HEK293 (cell line): ENCODE results near the gene NUDT3.

Experiments
- CTCF ChIA-PET: fragments of 350-600 bp; formaldehyde crosslinking; extraction: SDS; loops from one replicate; lab custom pipeline; 2021; ENCODE audit warnings: antibody characterized with exemption; lab: Yijun Ruan, JAX
- POLR2A ChIA-PET: fragments of 300-600 bp; formaldehyde crosslinking; extraction: SDS; loops from one replicate; lab custom pipeline; 2020; ENCODE audit warnings: antibody characterized with exemption, inconsistent platforms; lab: Yijun Ruan, JAX
- H3K27ac ChIP-seq: fragments of 200-500 bp; sonication (Bioruptor generic); 2 replicates; pipeline ENCODE4 v1.5.1; 2014; ENCODE audit warnings: low read depth, low read length, control low read depth, inconsistent platforms; ENCODE audit errors: extremely low read depth
- H3K36me3 ChIP-seq, 2 experiments: fragments of 200-500 bp in 1 of 2; sonication (Bioruptor generic) in 1 of 2; 1 replicate in 1 of 2; 2 replicates in 1 of 2; pipeline ENCODE4 v1.5.1; 2014 to 2017; ENCODE audit warnings: inconsistent platforms in 2 of 2, low read length in 2 of 2; ENCODE audit not compliant: control insufficient read depth in 2 of 2, insufficient read depth in 1 of 2
- H3K4me1 ChIP-seq: fragments of 200-500 bp; sonication (Bioruptor generic); 2 replicates; pipeline ENCODE4 v1.5.1; 2014; ENCODE audit warnings: mild to moderate bottlenecking, low read length, inconsistent platforms; ENCODE audit not compliant: control insufficient read depth, insufficient read depth
- H3K4me3 ChIP-seq: 2 replicates; pipeline ENCODE4 v1.5.1; 2011; ENCODE audit warnings: low read depth, mild to moderate bottlenecking, control low read depth, low read length, moderate library complexity
- H3K9me3 ChIP-seq: fragments of 200-500 bp; sonication (Bioruptor generic); 2 replicates; pipeline ENCODE4 v1.5.1; 2014; ENCODE audit warnings: low read depth, low read length, inconsistent platforms; ENCODE audit not compliant: control insufficient read depth, insufficient read depth
- BCL11B ChIP-seq: fragments of 450-650 bp; formaldehyde crosslinking; IDR thresholded peaks from 2 replicates; pipeline ENCODE4 v1.5.1; 2016; ENCODE audit warnings: low read depth, missing biosample characterization, missing genetic modification characterization
- CTCF ChIP-seq: fragments of 450-650 bp; formaldehyde crosslinking; IDR thresholded peaks from 2 replicates; pipeline ENCODE4 v1.5.1; 2016; ENCODE audit warnings: missing biosample characterization, missing genetic modification characterization
- EGR2 ChIP-seq: fragments of 450-650 bp; formaldehyde crosslinking; IDR thresholded peaks from 2 replicates; pipeline ENCODE4 v1.5.1; 2016; ENCODE audit warnings: low read depth, missing biosample characterization, missing genetic modification characterization
- PRDM6 ChIP-seq: fragments of 450-650 bp; formaldehyde crosslinking; IDR thresholded peaks from 2 replicates; pipeline ENCODE4 v1.5.1; 2017; ENCODE audit warnings: missing biosample characterization, missing genetic modification characterization
- SCRT2 ChIP-seq: fragments of 450-650 bp; formaldehyde crosslinking; IDR thresholded peaks from 2 replicates; pipeline ENCODE4 v1.5.1; 2016; ENCODE audit warnings: missing biosample characterization, missing genetic modification characterization
- ZBTB21 ChIP-seq: fragments of 450-650 bp; formaldehyde crosslinking; IDR thresholded peaks from 2 replicates; pipeline ENCODE4 v1.5.1; 2017; ENCODE audit warnings: missing biosample characterization, missing genetic modification characterization
- ZFP41 ChIP-seq: fragments of 450-650 bp; formaldehyde crosslinking; IDR thresholded peaks from 2 replicates; pipeline ENCODE4 v1.5.1; 2016; ENCODE audit warnings: missing biosample characterization, missing genetic modification characterization, borderline replicate concordance
- ZNF132 ChIP-seq: fragments of 450-650 bp; formaldehyde crosslinking; IDR thresholded peaks from 2 replicates; pipeline ENCODE4 v1.5.1; 2017; ENCODE audit warnings: missing biosample characterization, missing genetic modification characterization, borderline replicate concordance
- ZNF157 ChIP-seq: fragments of 450-650 bp; formaldehyde crosslinking; IDR thresholded peaks from 2 replicates; pipeline ENCODE4 v1.5.1; 2016; ENCODE audit warnings: missing biosample characterization, missing genetic modification characterization
- ZNF23 ChIP-seq: fragments of 450-650 bp; formaldehyde crosslinking; IDR thresholded peaks from 2 replicates; pipeline ENCODE4 v1.5.1; 2016; ENCODE audit warnings: missing biosample characterization, missing genetic modification characterization, borderline replicate concordance
- ZNF302 ChIP-seq: fragments of 450-650 bp; formaldehyde crosslinking; IDR thresholded peaks from 2 replicates; pipeline ENCODE4 v1.5.1; 2016; ENCODE audit warnings: missing biosample characterization, missing genetic modification characterization, low read depth
- ZNF354C ChIP-seq: fragments of 450-650 bp; formaldehyde crosslinking; IDR thresholded peaks from 2 replicates; pipeline ENCODE4 v1.5.1; 2016; ENCODE audit warnings: missing biosample characterization, missing genetic modification characterization, low read depth, borderline replicate concordance
- ZNF37A ChIP-seq: fragments of 450-650 bp; IDR thresholded peaks from 2 replicates; pipeline ENCODE4 v1.5.1; 2018; ENCODE audit warnings: missing biosample characterization, missing genetic modification characterization
- ZNF473 ChIP-seq: fragments of 450-650 bp; formaldehyde crosslinking; IDR thresholded peaks from 2 replicates; pipeline ENCODE4 v1.5.1; 2017; ENCODE audit warnings: missing biosample characterization, missing genetic modification characterization
- ZNF518A ChIP-seq: fragments of 450-650 bp; formaldehyde crosslinking; conservative IDR thresholded peaks from 2 replicates; pipeline ENCODE4 v1.5.1; 2016; ENCODE audit warnings: low read depth, missing biosample characterization, missing genetic modification characterization
- ZNF600 ChIP-seq: fragments of 450-650 bp; formaldehyde crosslinking; IDR thresholded peaks from 2 replicates; pipeline ENCODE4 v1.5.1; 2016; ENCODE audit warnings: missing biosample characterization, missing genetic modification characterization
- ZNF624 ChIP-seq: fragments of 450-650 bp; formaldehyde crosslinking; IDR thresholded peaks from 2 replicates; pipeline ENCODE4 v1.5.1; 2017; ENCODE audit warnings: missing biosample characterization, missing genetic modification characterization
- ZNF654 ChIP-seq: fragments of 450-650 bp; formaldehyde crosslinking; IDR thresholded peaks from 2 replicates; pipeline ENCODE4 v1.5.1; 2016; ENCODE audit warnings: low read depth, missing biosample characterization, missing genetic modification characterization
- ZNF747 ChIP-seq: fragments of 450-650 bp; formaldehyde crosslinking; IDR thresholded peaks from 2 replicates; pipeline ENCODE4 v1.5.1; 2016; ENCODE audit warnings: missing biosample characterization, missing genetic modification characterization
- TF ChIP-seq, protein P1 (sequence below): fragments of 450-650 bp; formaldehyde crosslinking; IDR thresholded peaks from 2 replicates; pipeline ENCODE4 v1.5.1; 2016; ENCODE audit warnings: missing biosample characterization, missing genetic modification characterization, low read depth
- TF ChIP-seq, protein P2 (sequence below): fragments of 450-650 bp; formaldehyde crosslinking; IDR thresholded peaks from 2 replicates; pipeline ENCODE4 v1.5.1; 2016; ENCODE audit warnings: missing biosample characterization, missing genetic modification characterization

The NUDT3 gene

DNA sequence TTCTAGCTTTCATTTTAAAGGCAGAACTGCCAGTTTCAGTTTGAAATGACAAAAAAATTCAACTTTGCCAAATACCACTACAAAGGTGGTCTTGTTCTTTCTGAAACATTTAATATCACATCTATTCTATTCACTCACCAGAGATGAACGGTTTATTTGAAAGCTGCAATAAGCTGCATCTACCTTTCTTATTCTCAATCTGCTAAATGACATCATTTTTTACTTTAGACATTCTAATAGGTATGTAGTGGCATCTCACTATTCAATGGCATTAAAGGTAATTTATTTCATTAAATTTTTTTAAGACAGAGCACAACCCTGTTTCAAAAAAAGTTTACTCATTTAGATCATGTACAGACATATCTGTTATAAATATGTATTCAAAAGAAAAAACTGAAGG is 77.2 kb downstream of the NUDT3 start:
- ChIA-PET POLR2A (no interaction called here), CTCF (interaction anchor here (0.6 to 0.7 kb wide), 2 partner anchors 81 to 152 kb away, joined by 3 read pairs; no protein-coding TSS in a partner anchor)
- TF ChIP-seq ZNF23 (no peak), BCL11B (tag by site-specific recombination) (no peak), ZNF654 (tag by site-specific recombination) (no peak), SCRT2 (tag by site-specific recombination) (no peak)
- TF ChIP-seq, protein P1, sequence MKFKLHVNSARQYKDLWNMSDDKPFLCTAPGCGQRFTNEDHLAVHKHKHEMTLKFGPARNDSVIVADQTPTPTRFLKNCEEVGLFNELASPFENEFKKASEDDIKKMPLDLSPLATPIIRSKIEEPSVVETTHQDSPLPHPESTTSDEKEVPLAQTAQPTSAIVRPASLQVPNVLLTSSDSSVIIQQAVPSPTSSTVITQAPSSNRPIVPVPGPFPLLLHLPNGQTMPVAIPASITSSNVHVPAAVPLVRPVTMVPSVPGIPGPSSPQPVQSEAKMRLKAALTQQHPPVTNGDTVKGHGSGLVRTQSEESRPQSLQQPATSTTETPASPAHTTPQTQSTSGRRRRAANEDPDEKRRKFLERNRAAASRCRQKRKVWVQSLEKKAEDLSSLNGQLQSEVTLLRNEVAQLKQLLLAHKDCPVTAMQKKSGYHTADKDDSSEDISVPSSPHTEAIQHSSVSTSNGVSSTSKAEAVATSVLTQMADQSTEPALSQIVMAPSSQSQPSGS (tag by site-specific recombination) = peak; percentile 50; the same call in 1 of the 2 replicates
- H3K9me3 ChIP-seq = no peaks in the 10 kb centered on the region
- H3K27ac ChIP-seq = no peak overlapping the region
- no peak overlapping the region for H3K4me3 ChIP-seq
- H3K36me3 ChIP-seq = no peaks in the 10 kb centered on the region; a peak in 1 of 3 replicates
- H3K4me1 ChIP-seq = peaks cover 2% of the 10 kb centered on the region; the same call in 1 of the 2 replicates

- H3K4me1 ChIP-seq = no peaks in the 10 kb centered on the region; the same call in 1 of the 2 replicates
- TF ChIP-seq, protein P2, sequence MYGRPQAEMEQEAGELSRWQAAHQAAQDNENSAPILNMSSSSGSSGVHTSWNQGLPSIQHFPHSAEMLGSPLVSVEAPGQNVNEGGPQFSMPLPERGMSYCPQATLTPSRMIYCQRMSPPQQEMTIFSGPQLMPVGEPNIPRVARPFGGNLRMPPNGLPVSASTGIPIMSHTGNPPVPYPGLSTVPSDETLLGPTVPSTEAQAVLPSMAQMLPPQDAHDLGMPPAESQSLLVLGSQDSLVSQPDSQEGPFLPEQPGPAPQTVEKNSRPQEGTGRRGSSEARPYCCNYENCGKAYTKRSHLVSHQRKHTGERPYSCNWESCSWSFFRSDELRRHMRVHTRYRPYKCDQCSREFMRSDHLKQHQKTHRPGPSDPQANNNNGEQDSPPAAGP (tag by site-specific recombination) = no peak
- TF ChIP-seq ZNF624 (tag by site-specific recombination) (no peak), ZNF473 (no peak), ZNF747 (tag by site-specific recombination) (no peak), ZNF302 (tag by site-specific recombination) (no peak), ZNF132 (no peak), ZBTB21 (tag by site-specific recombination) (no peak), EGR2 (tag by site-specific recombination) (no peak), ZFP41 (no peak), ZNF600 (no peak), ZNF518A (tag by site-specific recombination) (no peak), PRDM6 (tag by site-specific recombination) (no peak), ZNF157 (tag by site-specific recombination) (no peak), ZNF37A (tag by site-specific recombination) (no peak), ZNF354C (tag by site-specific recombination) (no peak), CTCF (tag by site-specific recombination) (no peak)
- H3K9me3 ChIP-seq = no peaks in the 10 kb centered on the region
- no peak overlapping the region for H3K4me3 ChIP-seq
- H3K27ac ChIP-seq = no peak overlapping the region
- ChIA-PET POLR2A (no interaction called here), CTCF (interaction anchor here (0.7 to 1.4 kb wide), 2 partner anchors 31 to 37 kb away, joined by 3 to 9 read pairs; no protein-coding TSS in a partner anchor)
- no peaks in the 10 kb centered on the region; a peak in 1 of 3 replicates for H3K36me3 ChIP-seq
Measured at GRCh38 chr6:34312259-34312658, 80.2 kb downstream of the NUDT3 start.
